HG02588 (cell line): ENCODE measurements around the gene TMEM132C.

ENCODE experiments used
- ATAC-seq: cut with Tn5 transposase; IDR thresholded peaks from one replicate; pipeline ENCODE4 v1.9.1; 2021; ENCODE audit warnings: mild to moderate bottlenecking, moderate library complexity; ENCODE audit not compliant: unreplicated experiment

TMEM132C gene

GRCh38 chr12:128288357-128288756, 21.4 kb downstream of the TMEM132C start:
- ATAC-seq, result no peak

GRCh38 chr12:128288896-128289295, 21.9 kb downstream of the TMEM132C start:
- ATAC-seq, result no peak

GRCh38 chr12:128290938-128291337, 24.0 kb downstream of the TMEM132C start:
- no peak for ATAC-seq

GRCh38 chr12:128298091-128298748, 31.2 kb downstream of the TMEM132C start:
- ATAC-seq, result no peak

- ATAC-seq, result no peak
Measured at GRCh38 chr12:128305336-128305892, 38.4 kb downstream of the TMEM132C start.

GRCh38 chr12:128307791-128308190, 40.8 kb downstream of the TMEM132C start:
- no peak for ATAC-seq

- ATAC-seq, result no peak
Measured at GRCh38 chr12:128312661-128313060, 45.7 kb downstream of the TMEM132C start.

GRCh38 chr12:128313931-128314330, 47.0 kb downstream of the TMEM132C start:
- no peak for ATAC-seq

GRCh38 chr12:128314611-128315010, 47.6 kb downstream of the TMEM132C start:
- no peak for ATAC-seq

GRCh38 chr12:128316078-128316477, 49.1 kb downstream of the TMEM132C start:
- no peak for ATAC-seq

GRCh38 chr12:128316973-128317526, 50.1 kb downstream of the TMEM132C start:
- ATAC-seq, result no peak

- ATAC-seq, result no peak
Measured at GRCh38 chr12:128318341-128318740, 51.4 kb downstream of the TMEM132C start.

- ATAC-seq, result no peak
Measured at GRCh38 chr12:128318946-128319345, 52.0 kb downstream of the TMEM132C start.

GRCh38 chr12:128322341-128322740, 55.4 kb downstream of the TMEM132C start:
- no peak for ATAC-seq

- ATAC-seq, result no peak
Measured at GRCh38 chr12:128323145-128323920, 56.4 kb downstream of the TMEM132C start.

- no peak for ATAC-seq
Measured at GRCh38 chr12:128325646-128326045, 58.7 kb downstream of the TMEM132C start.

- no peak for ATAC-seq
Measured at GRCh38 chr12:128326406-128326805, 59.4 kb downstream of the TMEM132C start.

GRCh38 chr12:128328961-128329360, 62.0 kb downstream of the TMEM132C start:
- ATAC-seq, result no peak

- ATAC-seq, result no peak
Measured at GRCh38 chr12:128336204-128337070, 69.5 kb downstream of the TMEM132C start.

GRCh38 chr12:128337071-128337345, 70.0 kb downstream of the TMEM132C start:
- ATAC-seq, result no peak
